Measurements from ENCODE around the gene PRPF19.

- TF ChIP-seq CTCF (IDR thresholded peaks at IDR 0.05) (no peak), EP300 (IDR thresholded peaks at IDR 0.05) (no peak)
Measured at GRCh38 chr11:60857378-60858232, 48.8 kb downstream of the PRPF19 start.
